AG20443 (cell line): ENCODE measurements around the gene ADD3.

Experiments used
- DNase-seq: peaks from one replicate; pipeline ENCODE4 v3.0.0; 2012; ENCODE audit warnings: low spot score, mixed read lengths

The ADD3 gene

GRCh38 chr10:110002801-110003523 is 4.8 kb upstream of the ADD3 start:
- no peak for DNase-seq

- DNase-seq = no peak
Measured at GRCh38 chr10:110003524-110003885, 4.3 kb upstream of the ADD3 start.

DNA sequence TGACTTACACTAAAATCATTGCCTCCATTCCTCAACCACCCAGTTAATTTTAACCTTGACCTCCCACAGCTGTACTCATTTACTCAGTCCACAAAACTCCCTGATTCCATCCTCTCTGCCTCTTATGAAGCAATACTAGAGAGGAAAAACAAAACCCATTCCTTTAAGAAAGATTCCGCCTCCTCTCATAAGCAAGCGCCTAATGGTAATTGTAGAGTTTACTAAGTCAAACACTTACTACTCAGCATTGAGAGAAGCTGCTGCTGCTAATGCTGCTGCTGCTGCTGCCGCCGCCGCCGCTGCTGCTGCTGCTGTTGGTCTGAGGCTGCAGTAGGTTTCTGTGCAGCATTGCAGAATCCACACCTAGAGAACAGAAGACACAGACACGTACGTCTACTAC is 2.1 kb upstream of the ADD3 start:
- peak; percentile 62 for DNase-seq

GRCh38 chr10:110006358-110007160 is 1.2 kb upstream of the ADD3 start:
- peak; percentile 76 for DNase-seq

- DNase-seq = peak; percentile 64
Measured at GRCh38 chr10:110007161-110007700, 553 bp upstream of the ADD3 start.

DNA sequence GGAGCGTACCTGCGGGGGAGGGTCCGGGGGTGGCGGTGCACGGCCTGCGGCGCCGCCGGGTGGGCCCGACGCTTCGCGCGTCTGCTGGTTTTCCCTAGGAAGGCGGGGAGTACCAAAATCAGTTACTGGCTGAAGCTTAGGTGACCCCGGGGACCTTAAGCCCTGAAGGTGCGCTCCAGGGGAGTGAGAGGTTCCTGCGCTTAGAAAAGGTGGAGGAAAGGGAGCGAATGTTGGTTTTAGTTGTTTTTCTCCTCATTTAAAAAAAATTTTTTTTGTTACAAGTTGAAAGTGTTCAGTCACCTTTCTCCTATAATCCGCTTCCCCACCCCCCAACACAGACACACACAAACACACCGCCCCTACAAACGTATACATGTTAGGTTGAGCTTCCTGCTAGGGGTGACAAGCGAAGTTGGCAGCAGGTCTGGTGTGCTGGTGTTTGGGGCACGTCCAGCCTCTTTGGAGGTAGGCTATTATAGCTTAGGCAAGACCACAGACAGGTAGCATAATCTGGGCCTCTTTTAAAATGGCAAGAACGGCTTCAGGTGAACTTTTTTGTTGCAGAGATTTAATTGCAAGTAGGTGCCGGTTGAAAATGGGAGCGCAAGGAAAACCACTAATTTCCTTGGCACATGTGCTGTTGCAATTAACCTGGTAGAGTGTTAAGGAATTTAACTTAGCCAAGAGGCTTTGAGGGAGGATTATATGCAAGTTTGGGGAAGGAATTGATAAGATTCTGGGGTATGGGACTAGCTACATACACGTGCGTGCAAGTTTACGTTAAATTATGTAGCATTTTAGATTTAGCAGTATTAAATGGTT is 945 bp downstream of the ADD3 start:
- no peak for DNase-seq

- no peak for DNase-seq
Measured at GRCh38 chr10:110009736-110010475, 2.1 kb downstream of the ADD3 start.

GRCh38 chr10:110010486-110011378 is 2.9 kb downstream of the ADD3 start:
- DNase-seq = no peak

DNA sequence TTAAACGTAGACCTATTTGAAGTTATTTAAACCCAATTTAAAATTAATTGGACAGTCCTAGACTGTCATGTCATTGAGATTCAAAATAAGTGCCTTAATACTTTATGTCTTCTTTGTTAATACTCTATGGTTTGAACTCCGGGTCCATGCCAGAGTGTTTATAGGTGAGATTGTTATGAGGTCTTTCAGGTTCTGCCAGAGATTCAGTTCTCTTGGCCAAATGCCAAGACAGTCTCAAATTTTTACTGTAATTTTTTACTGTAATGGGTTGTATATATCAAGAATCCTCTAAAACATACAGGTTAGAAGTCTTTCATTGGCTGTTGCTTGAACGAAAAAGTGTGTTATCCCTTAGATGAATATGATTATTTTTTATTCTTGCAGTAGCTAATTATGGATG is 3.9 kb downstream of the ADD3 start:
- DNase-seq = no peak

DNA sequence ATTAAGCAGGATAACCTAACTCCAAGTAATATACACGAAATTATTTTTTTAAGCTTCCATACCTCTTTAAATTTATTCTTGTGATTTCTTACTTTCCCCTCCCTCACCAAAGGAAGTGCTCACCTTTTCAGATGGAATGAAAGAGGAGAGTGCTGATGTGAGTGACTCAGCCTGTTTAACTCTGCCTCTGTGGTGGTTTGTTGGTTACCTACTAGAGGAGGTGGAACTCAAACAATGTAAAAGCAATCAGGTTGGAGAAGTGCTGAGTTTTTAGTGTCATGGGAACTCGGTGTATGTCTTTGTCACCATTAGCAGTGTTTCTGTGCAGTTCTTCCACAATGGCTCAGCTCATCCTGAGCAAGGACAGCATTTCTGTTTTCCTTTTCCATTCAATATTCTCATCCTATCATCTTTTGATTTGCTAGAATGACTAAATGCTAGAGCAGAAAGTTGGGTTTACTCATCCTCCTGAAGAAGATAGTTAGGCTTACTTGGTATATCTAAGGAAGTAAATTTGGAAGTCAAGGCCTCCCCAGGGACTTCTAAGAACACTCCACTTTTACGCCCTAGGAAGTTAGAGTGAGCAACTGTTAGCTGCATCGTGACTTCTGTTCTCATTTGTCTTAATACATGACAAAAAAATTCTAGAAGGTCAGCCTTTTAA is 6.0 kb downstream of the ADD3 start:
- no peak for DNase-seq

DNA sequence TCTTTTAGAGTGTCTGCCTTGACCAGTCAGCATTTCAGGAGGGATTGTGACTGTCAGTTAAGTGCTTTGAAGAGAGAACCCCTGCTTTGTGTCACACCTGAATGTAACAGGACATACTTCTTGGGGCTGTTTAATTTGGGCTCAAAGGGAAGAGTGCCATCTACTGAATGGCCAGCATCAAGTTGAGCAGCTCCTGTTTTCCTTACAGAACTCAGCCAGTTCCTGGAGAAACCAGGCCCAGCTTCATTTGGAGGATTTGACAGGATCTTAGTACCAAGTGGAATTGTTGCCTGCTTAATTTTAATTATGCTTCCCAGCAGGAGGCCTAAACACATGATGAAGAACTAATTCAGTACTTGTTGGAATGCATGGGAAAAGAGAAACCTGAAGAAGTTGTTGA is 8.3 kb downstream of the ADD3 start:
- DNase-seq = peak; percentile 25

DNA sequence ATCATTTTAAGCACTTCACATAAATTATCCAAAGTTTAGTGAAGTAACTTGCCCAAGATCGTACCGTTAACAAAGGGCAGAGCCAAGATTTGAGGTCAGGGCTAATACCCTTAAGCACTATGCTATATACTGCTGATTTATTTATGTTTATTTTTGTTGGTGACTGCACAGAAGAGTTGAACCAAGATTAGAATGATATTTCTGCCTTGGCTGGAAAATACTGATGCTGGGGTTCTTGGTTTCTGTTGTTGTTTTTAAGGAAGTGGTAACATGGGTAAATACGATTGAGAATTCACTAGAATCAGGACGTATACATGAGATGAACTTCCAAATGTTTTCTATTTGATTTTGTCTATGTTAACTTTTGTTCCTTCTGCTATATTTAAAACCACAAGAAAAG is 9.3 kb downstream of the ADD3 start:
- no peak for DNase-seq

GRCh38 chr10:110017907-110018306 is 10.1 kb downstream of the ADD3 start:
- DNase-seq = peak; percentile 12

- no peak for DNase-seq
Measured at GRCh38 chr10:110020265-110020664, 12.5 kb downstream of the ADD3 start.

GRCh38 chr10:110022716-110023504 is 15.1 kb downstream of the ADD3 start:
- DNase-seq = no peak

- no peak for DNase-seq
Measured at GRCh38 chr10:110023785-110024465, 16.1 kb downstream of the ADD3 start.

- peak; percentile 38 for DNase-seq
Measured at GRCh38 chr10:110029450-110029849, 21.7 kb downstream of the ADD3 start.

GRCh38 chr10:110032801-110033700 is 25.3 kb downstream of the ADD3 start:
- no peak for DNase-seq
